ENCODE measurements around the gene PIAS2. TPM values are rescaled to one million over a fixed set of nuclear protein-coding genes. Genes with fewer than 3 reads are reported as not detected.
A peak's percentile ranks its signal among the peaks of the same experiment; 100 is the strongest.

PIAS2 gene
- total and polyA plus RNA-seq, 2 of the 13 experiments (the other 11 are each of a cell fraction or from before 2014, with no cell fraction given), result 12.2 to 12.7 TPM

DNA sequence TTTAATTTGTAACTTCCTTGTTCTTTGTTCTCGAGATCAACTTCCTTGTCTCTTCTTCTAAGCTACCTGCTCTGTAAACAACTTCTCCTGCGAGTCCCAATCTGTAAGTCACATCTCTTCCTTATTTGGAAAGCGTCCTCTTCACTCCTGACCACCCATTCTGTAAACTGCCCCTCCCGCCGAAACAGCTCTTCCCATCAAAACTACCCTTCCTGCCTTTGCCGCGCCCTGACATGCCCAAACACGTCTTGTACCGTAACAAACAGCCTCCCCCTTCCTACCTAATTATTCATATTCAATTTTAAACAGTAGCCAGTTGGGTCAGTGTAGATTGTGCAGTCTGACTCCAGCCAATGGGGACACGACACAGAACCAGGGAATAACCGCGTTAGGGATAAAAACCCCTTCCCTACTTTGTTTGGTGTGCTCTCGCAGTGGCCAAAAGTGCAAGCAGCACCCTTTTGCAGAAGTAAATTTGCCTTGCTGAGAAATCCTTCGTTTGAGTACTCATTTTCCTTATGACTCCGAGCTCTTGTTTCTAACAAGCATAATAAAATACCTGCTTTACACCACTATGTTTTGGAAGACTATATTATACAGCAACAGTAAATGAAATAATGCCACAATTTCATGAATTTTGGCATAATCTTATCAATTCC lies 39.8 kb downstream of the PIAS2 start:
- Histone ChIP-seq H3K79me2 (ENCODE audit: insufficient read depth, low read length) (peaks cover 3% of the 10 kb centered on the region), H2AFZ (ENCODE audit: low read length) (no peak overlapping the region), H4K20me1 (ENCODE audit: insufficient read depth, low read length) (no peaks in the 10 kb centered on the region), H3K9me3 (ENCODE audit: low read length) (peaks cover 22% of the 10 kb centered on the region), H3K27ac (ENCODE audit: extremely low read length, insufficient read depth, low read length) (no peak overlapping the region), H3K4me3 (replicated peaks in 1 of 3; ENCODE audit: insufficient read depth in 1 of 3, low read depth in 2 of 3, low read length in 3 of 3) (no peak overlapping the region), H3K4me2 (ENCODE audit: low read depth, low read length) (no peak overlapping the region), H3K9ac (ENCODE audit: insufficient read depth, low read depth, low read length) (no peak overlapping the region), H3K4me1 (ENCODE audit: insufficient read depth, low read length) (no peaks in the 10 kb centered on the region), H3K36me3 (replicated peaks in 1 of 2; ENCODE audit: control insufficient read depth in 1 of 2, insufficient read depth in 2 of 2, low read length in 2 of 2) (0 out of 5 replicates have a peak, but pooled peaks cover 1 to 6% of the 10 kb centered on the region in 2 experiments), H3K27me3 (ENCODE audit: control insufficient read depth in 1 of 2, insufficient read depth in 2 of 2, low read length in 2 of 2) (no peaks in the 10 kb centered on the region)
- in situ Hi-C loops (cut with HindIII; ENCODE audit: extremely low pct_ligation_motif_present, low pct_unique_long_range_greater_than_20kb), result no loop called here
- POLR2A ChIA-PET, result no interaction called here
- BruUV-seq (replicated peaks), result no TSS peak
- no peak for FAIRE-seq
- no peak for ATAC-seq
- CTCF ChIA-PET (ENCODE audit: low intra/inter-chr PET ratio, low total read pairs), result no interaction called here
- DNase-seq (ENCODE audit: low spot score), result no peak
- intact Hi-C loops (cut with micrococcal nuclease; ENCODE audit: unreplicated experiment), result no loop called here
- WGBS (ENCODE audit: low lambda C conversion rate), result 96% methylated on average over 15 of the region's 15 CpGs
- TF ChIP-seq ZNF562 (CRISPR knock-in tag; IDR thresholded peaks at IDR 0.05; ENCODE audit: borderline replicate concordance), result peak; percentile 40; the same call in 1 of the 2 replicates
- TF ChIP-seq AHR (CRISPR knock-in tag; IDR thresholded peaks at IDR 0.05), result no peak
- no peak for TF ChIP-seq ZNF253 (CRISPR knock-in tag; IDR thresholded peaks at IDR 0.05; ENCODE audit: borderline replicate concordance)
- no peak for TF ChIP-seq ETV5 (CRISPR knock-in tag; IDR thresholded peaks at IDR 0.05; ENCODE audit: borderline replicate concordance)
- TF ChIP-seq FOXK1 (CRISPR knock-in tag; IDR thresholded peaks at IDR 0.05; ENCODE audit: borderline replicate concordance, low read depth), result no peak

DNA sequence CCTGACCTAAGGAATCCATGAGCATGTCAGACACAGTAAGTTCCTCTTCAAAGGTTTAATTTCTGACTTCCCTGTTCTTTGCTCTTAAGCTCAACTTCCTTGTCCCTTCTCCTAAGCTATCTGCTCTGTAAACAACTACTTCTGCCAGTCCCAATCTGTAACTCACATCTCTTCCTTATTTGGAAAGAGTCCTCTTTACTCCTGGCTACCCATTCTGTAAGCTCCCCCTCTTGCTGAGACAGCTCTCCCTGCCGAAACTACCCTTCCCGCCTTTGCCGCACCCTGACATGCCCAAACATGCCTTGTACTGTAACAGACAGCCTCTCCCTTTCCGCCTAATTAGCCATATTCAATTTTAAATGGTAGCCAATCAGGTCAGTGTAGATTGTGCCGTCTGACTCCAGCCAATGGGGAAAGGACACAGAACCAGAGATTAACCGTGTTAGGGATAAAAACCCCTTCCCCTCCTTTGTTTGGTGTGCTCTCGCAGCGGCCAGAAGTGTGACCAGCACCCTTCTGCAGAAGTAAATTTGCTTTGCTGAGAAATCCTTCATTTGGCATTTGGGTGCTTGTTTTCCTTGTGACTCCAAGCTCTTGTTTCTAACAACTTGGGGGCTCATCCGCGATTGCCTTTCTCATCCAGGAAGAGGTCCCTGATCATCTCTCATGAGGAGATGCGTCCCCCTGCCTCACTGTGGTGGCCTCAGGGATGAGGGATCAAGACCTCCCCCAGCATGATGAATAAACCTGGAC lies 49.0 kb downstream of the PIAS2 start:
- no peak for TF ChIP-seq BHLHE40 (IDR thresholded peaks at IDR 0.05; ENCODE audit: low read length)
- no peak for TF ChIP-seq JUNB (CRISPR knock-in tag; IDR thresholded peaks at IDR 0.05; ENCODE audit: borderline replicate concordance)
- no peak for TF ChIP-seq SMAD9 (CRISPR knock-in tag; IDR thresholded peaks at IDR 0.05)
- TF ChIP-seq ZNF777 (CRISPR knock-in tag; IDR thresholded peaks at IDR 0.05), result no peak
- no peak for TF ChIP-seq PHF8 (CRISPR knock-in tag; IDR thresholded peaks at IDR 0.05)
- no peak for TF ChIP-seq ZNF569 (CRISPR knock-in tag; IDR thresholded peaks at IDR 0.05; ENCODE audit: borderline replicate concordance)
- no peak for TF ChIP-seq SKI (IDR thresholded peaks at IDR 0.05; ENCODE audit: partially characterized antibody)
- FAIRE-seq, result no peak
- ChIA-PET CTCF (ENCODE audit: low intra/inter-chr PET ratio, low total read pairs) (no interaction called here), POLR2A (no interaction called here)
- Histone ChIP-seq H3K9ac (ENCODE audit: insufficient read depth, low read depth, low read length) (no peak overlapping the region), H2AFZ (ENCODE audit: low read length) (no peak overlapping the region), H3K4me3 (replicated peaks in 1 of 3; ENCODE audit: insufficient read depth in 1 of 3, low read depth in 2 of 3, low read length in 3 of 3) (no peak overlapping the region), H3K27ac (ENCODE audit: extremely low read length, insufficient read depth, low read length) (no peak overlapping the region), H3K27me3 (ENCODE audit: control insufficient read depth in 1 of 2, insufficient read depth in 2 of 2, low read length in 2 of 2) (no peaks in the 10 kb centered on the region), H3K36me3 (replicated peaks in 1 of 2; ENCODE audit: control insufficient read depth in 1 of 2, insufficient read depth in 2 of 2, low read length in 2 of 2) (peaks cover 0 to 3% of the 10 kb centered on the region in 2 experiments; a peak in 2 of 5 replicates), H4K20me1 (ENCODE audit: insufficient read depth, low read length) (no peaks in the 10 kb centered on the region; the same call in 1 of the 2 replicates), H3K9me3 (ENCODE audit: low read length) (peaks cover 9% of the 10 kb centered on the region; the same call in 1 of the 2 replicates), H3K4me1 (ENCODE audit: insufficient read depth, low read length) (peaks cover 6% of the 10 kb centered on the region), H3K79me2 (ENCODE audit: insufficient read depth, low read length) (peaks cover 3% of the 10 kb centered on the region), H3K4me2 (ENCODE audit: low read depth, low read length) (no peak overlapping the region)
- intact Hi-C loops (cut with micrococcal nuclease; ENCODE audit: unreplicated experiment), result no loop called here
- WGBS (ENCODE audit: low lambda C conversion rate), result 98% methylated on average over 11 of the region's 11 CpGs
- in situ Hi-C loops (cut with HindIII; ENCODE audit: extremely low pct_ligation_motif_present, low pct_unique_long_range_greater_than_20kb), result no loop called here
- BruUV-seq (replicated peaks), result no TSS peak
- no peak for DNase-seq (ENCODE audit: low spot score)
- no peak for ATAC-seq
